HG03558 (cell line): ENCODE data around the gene SAA1.

ENCODE experiments used
- ATAC-seq: cut with Tn5 transposase; IDR thresholded peaks from one replicate; pipeline ENCODE4 v1.9.1; 2021; ENCODE audit warnings: moderate number of reproducible peaks; ENCODE audit not compliant: unreplicated experiment; ENCODE audit errors: extremely low read depth

The SAA1 gene

DNA sequence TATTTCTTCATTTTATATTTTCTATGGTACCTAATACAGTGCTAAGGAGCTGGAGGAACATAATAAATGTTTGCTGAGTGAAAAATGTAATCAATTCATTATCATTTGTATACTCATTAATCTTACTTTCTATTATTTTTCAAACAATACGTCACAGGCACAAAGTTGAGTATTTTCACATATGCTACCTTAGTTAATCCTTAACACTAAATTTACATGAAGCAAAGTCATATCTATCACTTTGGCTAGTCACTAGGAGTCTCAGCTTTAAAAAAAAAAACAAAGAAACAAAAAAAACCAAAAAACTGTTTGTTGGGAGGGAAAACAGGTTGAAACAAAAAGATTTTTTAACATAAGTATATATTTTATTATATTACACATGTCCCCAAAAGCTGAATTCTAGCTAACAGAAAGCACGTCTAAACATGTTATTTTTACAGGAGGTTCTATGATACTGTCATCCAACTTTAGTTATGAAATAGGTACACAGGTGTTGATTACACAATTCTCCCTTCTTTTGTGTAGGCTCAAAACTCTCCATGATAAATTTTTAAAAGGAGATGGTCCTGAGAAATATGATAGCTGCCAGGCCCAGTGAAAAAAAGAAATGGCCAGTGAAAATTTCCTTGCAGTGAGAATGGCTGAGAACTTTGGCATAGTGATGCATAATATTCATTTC is 41.5 kb downstream of the SAA1 start:
- ATAC-seq: no peak

DNA sequence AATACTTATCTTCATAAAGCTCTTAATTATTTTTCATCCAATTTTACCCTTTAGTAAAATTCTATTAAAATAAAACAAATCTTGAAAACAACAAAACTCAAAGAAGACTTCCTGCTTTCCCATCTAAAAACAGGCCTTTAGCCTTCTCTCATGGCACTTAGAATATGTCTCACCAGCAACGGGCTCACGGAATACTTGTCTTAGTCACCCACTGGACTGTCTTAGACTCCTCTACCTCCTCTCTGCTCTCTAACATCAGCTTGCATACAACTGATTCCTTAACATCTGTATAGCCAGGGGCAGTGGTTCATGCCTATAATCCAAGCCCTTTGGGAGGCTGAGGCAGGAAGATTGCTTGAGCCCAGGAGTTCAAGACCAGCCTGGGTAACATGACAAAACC is 42.2 kb downstream of the SAA1 start:
- ATAC-seq: no peak

DNA sequence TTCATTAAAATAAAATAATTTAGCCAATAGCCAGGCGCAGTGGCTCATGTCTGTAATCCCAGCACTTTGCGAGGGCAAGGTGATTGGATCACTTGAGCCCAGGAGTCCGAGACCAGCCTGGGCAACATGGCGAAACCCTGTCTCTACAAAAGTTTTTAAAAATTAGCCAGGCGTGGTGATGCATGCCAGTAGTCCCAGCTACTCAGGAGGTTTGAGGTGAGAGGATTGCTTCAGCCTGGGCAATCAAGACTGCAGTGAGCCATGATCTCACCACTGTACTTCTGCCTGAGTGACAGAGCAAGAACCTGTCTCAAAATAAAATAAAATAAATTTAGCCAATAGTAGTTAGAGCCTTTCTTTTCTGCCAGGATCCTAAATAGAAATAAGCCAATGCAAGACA is 43.6 kb downstream of the SAA1 start:
- no peak for ATAC-seq

DNA sequence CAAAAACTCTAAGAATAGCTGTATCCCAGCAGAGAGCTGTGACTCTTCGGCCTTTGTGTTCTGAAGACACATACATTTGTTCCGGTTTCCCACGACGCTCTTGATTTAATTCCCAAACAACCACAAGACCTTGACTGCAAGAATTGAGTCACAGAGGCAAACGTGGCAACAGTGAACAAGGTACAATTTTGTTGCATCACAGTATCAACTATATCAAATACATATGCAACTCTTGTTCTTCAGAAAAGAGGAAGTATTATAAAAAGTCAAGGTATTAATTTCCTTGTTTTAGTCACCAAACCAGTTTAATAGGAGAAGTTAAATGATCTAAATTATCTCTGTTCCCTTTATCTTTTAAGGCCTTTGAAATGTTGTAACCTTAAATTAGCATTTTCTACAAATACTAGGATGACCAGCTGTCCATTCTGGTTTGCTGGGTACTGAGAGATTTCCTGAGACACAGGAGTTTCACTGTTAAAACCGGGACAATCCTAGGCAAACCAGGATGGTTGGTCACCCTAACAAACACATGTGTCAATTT is 44.8 kb downstream of the SAA1 start:
- ATAC-seq: no peak

DNA sequence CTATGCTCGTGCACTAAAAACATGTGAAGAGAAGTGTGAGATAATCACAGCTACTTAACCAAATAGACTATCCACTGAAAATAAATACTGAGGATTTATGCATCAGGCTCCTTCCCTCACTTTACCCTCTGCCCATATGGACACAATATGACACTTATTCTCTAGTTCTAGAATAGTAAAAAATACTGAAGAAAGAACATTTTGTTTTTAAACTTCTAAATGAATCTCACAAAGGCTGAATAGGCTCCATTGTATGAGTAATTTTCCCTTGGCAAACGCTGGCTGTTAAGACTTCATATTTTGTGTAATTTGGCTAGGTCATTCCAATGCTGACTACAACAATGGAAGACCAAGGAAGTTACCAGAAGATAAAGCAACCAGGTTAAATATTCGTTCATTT is 45.9 kb downstream of the SAA1 start:
- no peak for ATAC-seq

DNA sequence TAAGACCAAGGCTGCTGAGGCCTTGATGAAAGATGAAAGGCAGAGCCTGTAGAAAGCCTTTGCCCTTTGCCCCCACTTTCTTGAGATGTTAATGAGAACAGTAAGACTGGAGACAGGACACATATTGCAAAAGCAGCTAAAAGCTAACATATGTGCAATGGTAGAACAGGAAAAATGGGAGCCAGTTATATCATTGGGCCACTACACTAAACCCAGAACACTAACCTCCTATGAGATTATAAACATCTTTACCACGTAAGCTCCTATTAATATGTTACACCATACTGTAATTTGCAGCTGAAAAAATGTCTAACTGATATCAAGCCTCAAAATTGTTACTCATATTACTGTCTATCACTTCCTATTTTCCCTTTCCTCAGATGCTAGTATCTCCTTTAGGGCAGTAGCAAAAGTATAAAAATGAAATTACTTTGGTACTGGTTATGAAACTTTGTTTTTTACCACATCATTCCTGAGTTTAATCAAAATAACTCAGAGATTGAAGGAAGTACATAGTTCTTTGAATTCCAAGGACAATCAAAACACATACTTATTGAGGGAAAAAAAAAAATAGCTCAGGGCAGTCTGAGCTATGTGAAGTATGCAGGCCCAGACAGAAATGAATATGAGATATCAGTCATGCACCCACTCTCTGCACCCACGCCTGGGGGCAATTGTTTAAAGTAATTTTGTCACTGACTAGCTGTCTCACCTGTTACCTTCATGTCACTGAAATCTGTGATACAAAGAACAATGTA is 46.8 kb downstream of the SAA1 start:
- no peak for ATAC-seq

DNA sequence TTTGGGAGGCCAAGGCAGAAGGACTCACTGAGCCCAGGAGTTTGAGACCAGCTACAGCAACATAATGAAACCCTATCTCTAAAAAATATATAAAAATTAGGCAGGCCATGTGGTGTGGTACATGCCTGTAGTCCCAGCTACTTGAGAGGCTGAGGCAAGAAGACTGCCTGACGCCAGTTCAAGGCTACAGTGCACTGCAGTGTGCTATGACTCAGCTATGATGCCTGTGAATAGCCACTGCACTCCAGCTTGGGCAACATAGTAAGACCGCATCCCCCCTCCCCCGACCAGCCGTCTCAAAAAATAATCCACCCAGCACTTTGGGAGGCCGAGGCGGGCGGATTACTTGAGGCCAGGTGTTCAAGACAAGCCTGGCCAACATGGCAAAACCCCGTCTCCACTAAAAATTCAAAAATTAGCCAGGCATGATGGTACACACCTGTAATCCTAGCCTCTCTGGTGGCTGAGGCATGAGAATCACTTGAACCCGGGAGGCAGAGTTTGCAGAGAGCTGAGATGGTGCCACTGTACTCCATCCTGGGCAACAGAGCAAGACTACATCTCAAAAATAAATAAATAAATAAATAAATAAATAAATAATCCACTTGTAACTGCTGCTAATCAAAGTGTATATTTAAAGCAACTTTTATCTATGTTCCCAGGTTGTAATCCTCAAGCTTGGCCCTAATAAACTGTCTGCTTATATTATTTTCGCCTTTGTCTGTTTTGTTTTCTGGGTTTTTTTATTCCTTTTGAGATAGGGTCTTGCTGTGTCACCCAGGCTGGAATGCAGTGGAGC is 48.1 kb downstream of the SAA1 start:
- ATAC-seq: no peak

DNA sequence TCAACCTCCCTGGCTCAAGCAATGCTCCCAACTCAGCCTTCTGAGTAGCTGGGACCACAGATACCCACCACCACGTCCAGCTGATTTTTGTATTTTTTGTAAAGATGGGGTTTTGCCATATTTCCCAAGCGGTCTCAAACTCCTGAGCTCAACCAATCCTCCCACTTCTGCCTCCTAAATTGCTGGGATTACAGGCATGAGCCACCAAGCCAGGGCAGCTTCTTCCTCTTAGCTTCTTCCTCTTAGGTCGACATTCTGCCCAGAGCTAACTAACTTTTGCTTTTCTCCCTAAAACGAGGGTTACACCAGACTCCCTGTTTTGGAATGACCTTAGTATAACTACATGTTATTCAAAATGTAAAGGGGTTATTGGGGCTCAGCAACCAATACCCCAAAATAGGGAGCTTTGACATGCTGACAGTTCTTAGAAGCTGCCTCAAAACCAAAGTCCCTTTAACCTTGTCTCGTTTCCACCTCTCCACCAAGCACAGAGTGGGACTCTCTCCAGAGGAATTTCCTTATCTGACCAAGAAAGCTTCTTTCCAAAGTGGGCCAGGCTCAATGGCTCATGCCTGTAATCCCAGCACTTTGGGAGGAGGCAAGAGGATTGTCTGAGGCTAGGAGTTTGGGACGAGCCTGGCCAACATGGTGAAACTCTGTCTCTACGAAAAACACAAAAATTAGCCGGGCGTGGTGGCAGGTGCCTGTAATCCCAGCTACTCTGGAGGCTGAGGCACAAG is 48.9 kb downstream of the SAA1 start:
- ATAC-seq: no peak

DNA sequence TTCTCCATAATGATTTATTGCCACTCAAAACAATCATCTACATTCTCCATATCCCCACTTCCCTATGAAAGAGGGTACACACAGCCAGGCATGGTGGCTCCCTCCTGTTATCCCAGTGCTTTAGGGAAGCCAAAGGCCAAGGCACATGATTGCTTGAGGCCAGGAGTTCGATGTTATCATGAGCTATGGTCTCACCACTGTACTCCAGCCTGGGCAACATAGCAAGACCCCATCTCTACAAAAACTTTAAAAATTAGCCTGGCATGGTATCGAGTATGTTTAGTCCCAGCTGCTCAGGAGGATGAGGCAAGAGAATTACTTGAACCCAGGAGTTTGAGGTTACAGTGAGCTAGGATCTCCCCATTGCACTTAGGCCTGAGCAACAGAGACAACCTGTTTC is 49.8 kb downstream of the SAA1 start:
- no peak for ATAC-seq

DNA sequence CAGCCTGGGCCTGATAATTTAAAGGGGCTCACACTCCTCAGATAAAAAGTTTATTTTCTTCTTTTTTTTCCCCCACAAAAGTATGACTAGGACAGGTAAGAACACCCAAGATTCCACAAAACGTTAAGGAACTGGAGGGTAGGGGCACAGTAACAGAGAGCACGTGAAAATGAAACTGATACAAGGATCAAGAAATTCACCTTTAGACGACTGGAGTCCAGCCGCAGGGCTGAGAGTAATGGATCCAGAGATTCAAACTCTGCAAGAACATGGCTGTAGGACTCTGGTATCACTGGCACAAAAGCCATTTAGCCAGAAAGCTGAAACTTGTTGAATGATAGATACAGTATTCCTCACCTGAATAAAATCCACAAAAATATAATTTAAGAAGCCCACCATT is 51.5 kb downstream of the SAA1 start:
- no peak for ATAC-seq
